Endothelial cell of umbilical vein (primary cell): ENCODE measurements around the gene TRPM3. TPM values are rescaled to one million over a fixed set of nuclear protein-coding genes. Genes with fewer than 3 reads are reported as not detected.
A peak's percentile ranks its signal among the peaks of the same experiment; 100 is the strongest.

Source experiments
- BruUV-seq: library from RNA; stranded (reverse); fragments of 400-500 nt; replicated peaks from 2 replicates; lab custom pipeline; 2021; lab: Mats Ljungman, UMichigan
- CTCF ChIA-PET: fragments of 300-600, 350-600 bp; sonication (Branson Sonifier 250); formaldehyde crosslinking; loops from one replicate; lab custom pipeline; 2021; ENCODE audit warnings: antibody characterized with exemption, inconsistent platforms; lab: Charles Lee
- POLR2A ChIA-PET: fragments of 300-600, 350-600 bp; sonication (Branson Sonifier 250); formaldehyde crosslinking; loops from one replicate; lab custom pipeline; 2021; ENCODE audit warnings: antibody characterized with exemption, inconsistent platforms; lab: Charles Lee
- DNase-seq: peaks from one replicate; pipeline ENCODE4 v3.0.0-alpha.2; 2011; ENCODE audit warnings: low read depth, low spot score
- FAIRE-seq: peaks from 2 replicates; lab custom pipeline; 2011; peaks lifted over from hg19 to GRCh38; lab: Jason Lieb, UNC
- H2AFZ ChIP-seq: 2 replicates; pipeline ENCODE4 v1.6.0; 2012; ENCODE audit warnings: low read depth, low read length, control low read depth, inconsistent platforms
- H3K27ac ChIP-seq: 2 replicates; pipeline ENCODE4 v1.5.1; 2011; ENCODE audit warnings: low read depth, mild to moderate bottlenecking, control low read depth, low read length, moderate library complexity; ENCODE audit not compliant: insufficient read depth
- H3K27me3 ChIP-seq, 2 experiments: 2 replicates each; pipeline versions ENCODE4 v1.6.0 to v1.6.1; 2011; ENCODE audit warnings: low read length in 2 of 2, mixed read lengths in 1 of 2; ENCODE audit not compliant: control insufficient read depth in 2 of 2, insufficient read depth in 2 of 2
- H3K36me3 ChIP-seq, 2 experiments: 2 replicates in 1 of 2; 3 replicates in 1 of 2; pipeline ENCODE4 v1.5.1; 2011; ENCODE audit warnings: low read length in 2 of 2, mild to moderate bottlenecking in 1 of 2, moderate library complexity in 1 of 2; ENCODE audit not compliant: control insufficient read depth in 2 of 2, insufficient read depth in 2 of 2; ENCODE audit errors: extremely low read depth in 1 of 2
- H3K4me1 ChIP-seq: 3 replicates; pipeline ENCODE4 v1.5.1; 2011; ENCODE audit warnings: mild to moderate bottlenecking, low read length; ENCODE audit not compliant: control insufficient read depth, insufficient read depth; ENCODE audit errors: extremely low read depth
- H3K4me2 ChIP-seq: 2 replicates; pipeline ENCODE4 v1.6.1; 2011; ENCODE audit warnings: low read length, control low read depth, mixed read lengths; ENCODE audit not compliant: insufficient read depth
- H3K4me3 ChIP-seq, 3 experiments: fragments of 200-600 bp in 1 of 3; sonication (generic), shearing (Covaris generic) in 1 of 3; replicated peaks in 1 of 3; 2 replicates each; pipeline ENCODE4 v1.5.1; 2011 to 2016; ENCODE audit warnings: control low read depth in 3 of 3, low read length in 3 of 3, mild to moderate bottlenecking in 2 of 3, inconsistent platforms in 1 of 3, low read depth in 1 of 3, moderate library complexity in 1 of 3; ENCODE audit not compliant: insufficient read depth in 1 of 3
- H3K79me2 ChIP-seq: 2 replicates; pipeline ENCODE4 v1.6.0; 2012; ENCODE audit warnings: low read length, inconsistent platforms; ENCODE audit not compliant: control insufficient read depth, insufficient read depth
- H3K9ac ChIP-seq: replicated peaks from 2 replicates; pipeline ENCODE3; 2011; ENCODE audit warnings: low read length, control low read depth; ENCODE audit not compliant: insufficient read depth; ENCODE audit errors: extremely low read depth
- H3K9me1 ChIP-seq: replicated peaks from 3 replicates; pipeline ENCODE4 v1.6.0; 2011; ENCODE audit warnings: mild to moderate bottlenecking, low read length; ENCODE audit not compliant: control insufficient read depth, insufficient read depth; ENCODE audit errors: extremely low read depth
- H3K9me3 ChIP-seq: replicated peaks from 2 replicates; pipeline ENCODE4 v1.5.1; 2012; ENCODE audit warnings: low read length, inconsistent platforms; ENCODE audit not compliant: control insufficient read depth, insufficient read depth
- H4K20me1 ChIP-seq: replicated peaks from 2 replicates; pipeline ENCODE3; 2011; ENCODE audit warnings: mild to moderate bottlenecking, low read length; ENCODE audit not compliant: control insufficient read depth, insufficient read depth; ENCODE audit errors: extremely low read depth
- EZH2 ChIP-seq: IDR thresholded peaks from 2 replicates; pipeline ENCODE4 v1.6.1; 2012; ENCODE audit warnings: borderline replicate concordance, low read depth, mild to moderate bottlenecking, moderate library complexity, low read length, inconsistent platforms; ENCODE audit not compliant: severe bottlenecking
- FOS ChIP-seq: IDR thresholded peaks from 2 replicates; pipeline ENCODE4 v1.6.1; 2011; ENCODE audit warnings: mild to moderate bottlenecking, low read length, moderate library complexity, borderline replicate concordance; ENCODE audit not compliant: insufficient read depth
- GATA2 ChIP-seq: IDR thresholded peaks from 2 replicates; pipeline ENCODE4 v1.7.0; 2011; ENCODE audit warnings: low read depth, mild to moderate bottlenecking, moderate library complexity, mixed read lengths, low read length; ENCODE audit not compliant: insufficient read length, insufficient read depth
- JUN ChIP-seq: IDR thresholded peaks from 2 replicates; pipeline ENCODE4 v1.6.1; 2011; ENCODE audit warnings: borderline replicate concordance, low read depth; ENCODE audit not compliant: insufficient read length, insufficient read depth
- MAX ChIP-seq: IDR thresholded peaks from 2 replicates; pipeline ENCODE4 v1.6.1; 2011; ENCODE audit not compliant: insufficient read depth, insufficient read length
- MYC ChIP-seq: IDR thresholded peaks from one replicate; pipeline ENCODE4 v1.6.1; 2011; ENCODE audit warnings: mild to moderate bottlenecking, low read depth, low read length
- POLR2A ChIP-seq: IDR thresholded peaks from 2 replicates; pipeline ENCODE4 v1.6.1; 2012; ENCODE audit warnings: low read depth, mild to moderate bottlenecking, control low read depth, low read length
- POLR2AphosphoS5 ChIP-seq: IDR thresholded peaks from 2 replicates; pipeline ENCODE4 v1.6.1; 2012; ENCODE audit warnings: low read depth, mild to moderate bottlenecking, control low read depth, low read length, moderate library complexity; ENCODE audit not compliant: insufficient read depth
- dilution Hi-C: fragments of 300-500 bp; cut with MboI; formaldehyde crosslinking; loops from one replicate; pipeline ENCODE4 v1.15.0; 2019; ENCODE audit warnings: low sequenced_read_pairs; ENCODE audit not compliant: extremely low pct_ligation_motif_present
- intact Hi-C: fragments of 100-400 bp; cut with micrococcal nuclease; formaldehyde crosslinking; loops from one replicate; pipeline ENCODE4 v1.10.0; 2022
- polyA plus RNA-seq, 4 experiments: library from polyadenylated mRNA; depleted of rRNA in 3 of 4; stranded (reverse) in 3 of 4; unstranded in 1 of 4; fragments of >200 nt; gene quantifications; 2 replicates each; pipeline versions ENCODE4 v1.2.1 to v1.2.3, GENCODE V29; 2011 to 2012; ENCODE audit warnings: missing spikeins in 1 of 4
- total RNA-seq: library from RNA; stranded (reverse); gene quantifications from 2 replicates; pipeline ENCODE4 v1.2.3, GENCODE V29; 2021
- TF ChIP-seq, protein P1 (sequence below), 2 donors: IDR thresholded peaks; 1 replicate in 1 of 2; 2 replicates in 1 of 2; pipeline ENCODE4 v1.5.1; 2011; ENCODE audit warnings: low read length in 2 of 2, mild to moderate bottlenecking in 2 of 2, moderate library complexity in 2 of 2, control low read depth in 1 of 2, inconsistent platforms in 1 of 2, low read depth in 1 of 2; ENCODE audit not compliant: insufficient read depth in 1 of 2; ENCODE audit errors: extremely low read depth in 1 of 2

TRPM3 gene
- total and polyA plus RNA-seq, 2 donors (not counting 3 experiments of a cell fraction or from before 2014, with no cell fraction given), result 0.17 to 0.33 TPM

DNA sequence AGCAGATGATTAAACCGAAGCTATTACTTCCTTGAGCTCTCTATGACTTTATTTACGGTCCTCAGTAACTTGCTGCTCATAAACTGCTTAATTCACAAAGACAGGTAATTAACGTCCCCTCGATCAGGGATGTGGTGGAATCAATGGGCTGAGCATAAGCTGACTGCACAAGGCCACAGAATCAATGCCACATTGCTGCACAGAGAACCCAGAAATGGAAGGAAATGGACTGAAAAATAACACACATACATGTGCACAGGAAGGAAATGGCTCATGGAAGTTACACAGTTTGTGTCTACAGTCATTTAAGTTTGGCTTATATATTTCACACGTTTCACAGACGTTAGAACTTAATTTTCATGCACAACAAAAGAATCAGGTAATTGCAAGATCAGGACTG, 588.7 kb downstream of the TRPM3 start:
- Histone ChIP-seq H3K9ac (no peak overlapping the region), H2AFZ (peak overlapping the region; percentile 79), H3K4me2 (peak overlapping the region; percentile 54), H3K27me3 (no peaks in the 10 kb centered on the region), H3K4me1 (peaks cover 32% of the 10 kb centered on the region), H3K79me2 (no peaks in the 10 kb centered on the region), H3K27ac (peak overlapping the region; percentile 84), H3K36me3 (no peaks in the 10 kb centered on the region), H3K4me3 (no peak overlapping the region), H3K9me1 (no peaks in the 10 kb centered on the region), H3K9me3 (no peaks in the 10 kb centered on the region), H4K20me1 (no peaks in the 10 kb centered on the region)
- TF ChIP-seq FOS, result peak; percentile 33
- TF ChIP-seq GATA2, result peak; percentile 7
- TF ChIP-seq POLR2A, result no peak
- intact Hi-C loops (loop anchor here (1.0 to 5.0 kb wide), 2 partner anchors 94 to 120 kb away; partner anchors contain the start of gene KLF9), dilution Hi-C loops (no loop called here)
- POLR2A ChIA-PET, result interaction anchor here (1.0 to 1.5 kb wide), 2 partner anchors 112 to 114 kb away, joined by 6 to 9 read pairs; no protein-coding TSS in a partner anchor
- no TSS peak for BruUV-seq
- CTCF ChIA-PET, result interaction anchor here (0.9 to 2.5 kb wide), 8 partner anchors 10 to 421 kb away, joined by 3 to 7 read pairs (median 3); no protein-coding TSS in a partner anchor
- FAIRE-seq (peak; percentile 73), DNase-seq (peak; percentile 47)

GRCh38 chr9:70531311-70531710, 590.1 kb downstream of the TRPM3 start:
- ChIA-PET POLR2A (no interaction called here), CTCF (interaction anchor here (1.7 to 2.0 kb wide), 2 partner anchors 8 to 71 kb away, joined by 6 to 7 read pairs; no protein-coding TSS in a partner anchor)
- Histone ChIP-seq H3K9ac (no peak overlapping the region), H3K4me1 (peaks cover 32% of the 10 kb centered on the region), H3K4me2 (no peak overlapping the region), H3K4me3 (no peak overlapping the region), H3K9me1 (no peaks in the 10 kb centered on the region), H2AFZ (no peak overlapping the region), H3K9me3 (no peaks in the 10 kb centered on the region), H3K36me3 (no peaks in the 10 kb centered on the region), H4K20me1 (no peaks in the 10 kb centered on the region), H3K27me3 (no peaks in the 10 kb centered on the region), H3K27ac (no peak overlapping the region), H3K79me2 (no peaks in the 10 kb centered on the region)
- dilution Hi-C loops, result no loop called here
- DNase-seq (no peak), FAIRE-seq (no peak)
- TF ChIP-seq, protein P1, sequence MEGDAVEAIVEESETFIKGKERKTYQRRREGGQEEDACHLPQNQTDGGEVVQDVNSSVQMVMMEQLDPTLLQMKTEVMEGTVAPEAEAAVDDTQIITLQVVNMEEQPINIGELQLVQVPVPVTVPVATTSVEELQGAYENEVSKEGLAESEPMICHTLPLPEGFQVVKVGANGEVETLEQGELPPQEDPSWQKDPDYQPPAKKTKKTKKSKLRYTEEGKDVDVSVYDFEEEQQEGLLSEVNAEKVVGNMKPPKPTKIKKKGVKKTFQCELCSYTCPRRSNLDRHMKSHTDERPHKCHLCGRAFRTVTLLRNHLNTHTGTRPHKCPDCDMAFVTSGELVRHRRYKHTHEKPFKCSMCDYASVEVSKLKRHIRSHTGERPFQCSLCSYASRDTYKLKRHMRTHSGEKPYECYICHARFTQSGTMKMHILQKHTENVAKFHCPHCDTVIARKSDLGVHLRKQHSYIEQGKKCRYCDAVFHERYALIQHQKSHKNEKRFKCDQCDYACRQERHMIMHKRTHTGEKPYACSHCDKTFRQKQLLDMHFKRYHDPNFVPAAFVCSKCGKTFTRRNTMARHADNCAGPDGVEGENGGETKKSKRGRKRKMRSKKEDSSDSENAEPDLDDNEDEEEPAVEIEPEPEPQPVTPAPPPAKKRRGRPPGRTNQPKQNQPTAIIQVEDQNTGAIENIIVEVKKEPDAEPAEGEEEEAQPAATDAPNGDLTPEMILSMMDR (IDR thresholded peaks at IDR 0.05; ENCODE audit: extremely low read depth in 1 of 2, insufficient read depth in 1 of 2, low read depth in 1 of 2, low read length in 2 of 2), result no peak
- TF ChIP-seq POLR2A (no peak), MYC (no peak), JUN (no peak), EZH2 (no peak), POLR2AphosphoS5 (no peak), FOS (no peak), MAX (no peak), GATA2 (no peak)
- intact Hi-C loops, result loop anchor here (5.0 kb wide), 1 partner anchor 119 kb away; the partner anchor contains the start of gene KLF9
- no TSS peak for BruUV-seq
